Measurements from ENCODE around the gene GARS1. TPM values are rescaled to one million over a fixed set of nuclear protein-coding genes. Genes with fewer than 3 reads are reported as not detected.
"Not testable (repeated sequence)": the region's sequence is repeated elsewhere in the genome, so short reads cannot be mapped to it uniquely, and the experiment has no call there.

The GARS1 gene
- total RNA-seq, 1 experiment from 2014 or later: 95.4 TPM

DNA sequence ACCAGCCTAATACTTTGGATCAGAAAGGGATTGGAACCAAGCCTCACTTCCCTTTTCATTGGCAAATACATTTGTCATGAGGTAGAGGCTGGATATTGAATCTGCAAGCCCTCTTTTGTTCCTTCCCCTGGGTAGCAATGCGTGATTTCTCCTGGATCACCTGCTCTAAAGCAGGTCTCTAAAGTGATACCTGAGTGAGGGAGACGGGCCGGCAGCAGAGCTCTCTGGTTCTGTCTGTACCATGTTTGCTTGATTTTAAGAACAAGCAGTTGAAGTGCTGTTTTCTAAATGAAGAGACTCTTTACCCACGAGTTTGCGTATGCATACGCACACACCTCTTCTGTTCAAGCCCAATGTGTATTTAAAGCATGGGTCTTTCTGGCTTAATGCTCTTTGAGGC is 41.1 kb downstream of the GARS1 start:
- no peak for DNase-seq
- Histone ChIP-seq H3K27me3 (ENCODE audit: low read length) (no peaks in the 10 kb centered on the region), H3K27ac (ENCODE audit: low read length) (no peak overlapping the region), H3K4me3 (ENCODE audit: low read length) (no peak overlapping the region), H3K79me2 (ENCODE audit: low read length) (no peaks in the 10 kb centered on the region), H3K4me1 (ENCODE audit: insufficient read depth, low read length) (no peaks in the 10 kb centered on the region), H3K4me2 (ENCODE audit: low read length) (no peak overlapping the region), H2AFZ (ENCODE audit: low read length) (no peak overlapping the region), H4K20me1 (ENCODE audit: low read length) (no peaks in the 10 kb centered on the region), H3K9me2 (replicated peaks; ENCODE audit: low read length) (no peaks in the 10 kb centered on the region), H3K9me3 (ENCODE audit: low read length) (no peaks in the 10 kb centered on the region), H3F3A (ENCODE audit: low read length, unreplicated experiment) (no peaks in the 10 kb centered on the region), H3K36me3 (ENCODE audit: low read depth, low read length) (peaks cover 39% of the 10 kb centered on the region), H3K9ac (ENCODE audit: low read length) (no peak overlapping the region)
- no peak; the same call in 1 of the 2 replicates for ATAC-seq
- intact Hi-C loops (cut with micrococcal nuclease): no loop called here
- POLR2A ChIA-PET (ENCODE audit: unreplicated experiment): no interaction called here
- BruUV-seq (replicated peaks): no TSS peak
- CTCF ChIA-PET: no interaction called here
- TF ChIP-seq EZH2phosphoT487 (IDR thresholded peaks at IDR 0.05; ENCODE audit: borderline replicate concordance, low read length) (no peak), EZH2 (IDR thresholded peaks at IDR 0.05; ENCODE audit: low read length, unreplicated experiment) (no peak)
- TF ChIP-seq, protein P1, sequence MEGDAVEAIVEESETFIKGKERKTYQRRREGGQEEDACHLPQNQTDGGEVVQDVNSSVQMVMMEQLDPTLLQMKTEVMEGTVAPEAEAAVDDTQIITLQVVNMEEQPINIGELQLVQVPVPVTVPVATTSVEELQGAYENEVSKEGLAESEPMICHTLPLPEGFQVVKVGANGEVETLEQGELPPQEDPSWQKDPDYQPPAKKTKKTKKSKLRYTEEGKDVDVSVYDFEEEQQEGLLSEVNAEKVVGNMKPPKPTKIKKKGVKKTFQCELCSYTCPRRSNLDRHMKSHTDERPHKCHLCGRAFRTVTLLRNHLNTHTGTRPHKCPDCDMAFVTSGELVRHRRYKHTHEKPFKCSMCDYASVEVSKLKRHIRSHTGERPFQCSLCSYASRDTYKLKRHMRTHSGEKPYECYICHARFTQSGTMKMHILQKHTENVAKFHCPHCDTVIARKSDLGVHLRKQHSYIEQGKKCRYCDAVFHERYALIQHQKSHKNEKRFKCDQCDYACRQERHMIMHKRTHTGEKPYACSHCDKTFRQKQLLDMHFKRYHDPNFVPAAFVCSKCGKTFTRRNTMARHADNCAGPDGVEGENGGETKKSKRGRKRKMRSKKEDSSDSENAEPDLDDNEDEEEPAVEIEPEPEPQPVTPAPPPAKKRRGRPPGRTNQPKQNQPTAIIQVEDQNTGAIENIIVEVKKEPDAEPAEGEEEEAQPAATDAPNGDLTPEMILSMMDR (conservative IDR thresholded peaks at IDR 0.05; ENCODE audit: low read depth, low read length): no peak

DNA sequence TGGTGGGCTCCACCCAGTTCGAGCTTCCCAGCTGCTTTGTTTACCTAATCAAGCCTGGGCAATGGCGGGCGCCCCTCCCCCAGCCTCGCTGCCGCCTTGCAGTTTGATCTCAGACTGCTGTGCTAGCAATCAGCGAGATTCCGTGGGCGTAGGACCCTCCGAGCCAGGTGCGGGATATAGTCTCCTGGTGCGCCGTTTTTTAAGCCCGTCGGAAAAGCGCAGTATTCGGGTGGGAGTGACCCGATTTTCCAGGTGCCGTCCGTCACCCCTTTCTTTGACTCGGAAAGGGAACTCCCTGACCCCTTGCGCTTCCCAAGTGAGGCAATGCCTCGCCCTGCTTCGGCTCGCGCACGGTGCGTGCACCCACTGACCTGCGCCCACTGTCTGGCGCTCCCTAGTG is 47.6 kb downstream of the GARS1 start:
- BruUV-seq (replicated peaks); H4K20me1 ChIP-seq (ENCODE audit: low read length); H3K9ac ChIP-seq (ENCODE audit: low read length); H3F3A ChIP-seq (ENCODE audit: low read length, unreplicated experiment); H3K27me3 ChIP-seq (ENCODE audit: low read length); H3K4me1 ChIP-seq (ENCODE audit: insufficient read depth, low read length); H3K9me3 ChIP-seq (ENCODE audit: low read length); H3K27ac ChIP-seq (ENCODE audit: low read length); H3K79me2 ChIP-seq (ENCODE audit: low read length); H2AFZ ChIP-seq (ENCODE audit: low read length); H3K9me2 ChIP-seq (replicated peaks; ENCODE audit: low read length); DNase-seq; H3K4me2 ChIP-seq (ENCODE audit: low read length); H3K4me3 ChIP-seq (ENCODE audit: low read length); CTCF ChIA-PET; H3K36me3 ChIP-seq (ENCODE audit: low read depth, low read length); intact Hi-C loops (cut with micrococcal nuclease); ATAC-seq; POLR2A ChIA-PET (ENCODE audit: unreplicated experiment): not testable (repeated sequence)

DNA sequence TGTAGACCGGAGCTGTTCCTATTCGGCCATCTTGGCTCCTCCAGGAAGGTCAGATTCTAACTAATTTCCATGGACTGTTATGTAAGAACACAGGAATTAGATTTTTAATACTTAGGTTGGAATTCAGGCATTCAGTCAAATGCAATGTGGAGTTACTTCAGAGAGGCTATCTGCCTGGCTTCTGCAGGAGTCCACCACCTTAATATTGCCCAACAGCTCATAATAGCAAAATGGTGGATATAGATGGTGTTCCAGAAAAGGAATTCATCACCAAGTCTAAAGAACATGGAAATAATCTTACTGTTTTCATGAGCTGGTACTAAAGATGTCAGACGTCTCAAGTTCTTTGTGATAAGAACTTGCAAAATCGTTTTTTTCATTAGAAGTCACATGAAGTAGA is 48.1 kb downstream of the GARS1 start:
- H3K4me2 ChIP-seq (ENCODE audit: low read length): no peak overlapping the region

More for the DNA sequence above, 48.1 kb downstream of the GARS1 start:
- Histone ChIP-seq H3K27me3 (ENCODE audit: low read length) (no peaks in the 10 kb centered on the region), H3K27ac (ENCODE audit: low read length) (no peak overlapping the region), H2AFZ (ENCODE audit: low read length) (no peak overlapping the region), H3K9me3 (ENCODE audit: low read length) (no peaks in the 10 kb centered on the region), H3K79me2 (ENCODE audit: low read length) (no peaks in the 10 kb centered on the region), H3K4me1 (ENCODE audit: insufficient read depth, low read length) (no peaks in the 10 kb centered on the region), H3K36me3 (ENCODE audit: low read depth, low read length) (no peaks in the 10 kb centered on the region), H3K9me2 (replicated peaks; ENCODE audit: low read length) (no peaks in the 10 kb centered on the region), H4K20me1 (ENCODE audit: low read length) (no peaks in the 10 kb centered on the region), H3K4me3 (ENCODE audit: low read length) (no peak overlapping the region), H3F3A (ENCODE audit: low read length, unreplicated experiment) (no peaks in the 10 kb centered on the region), H3K9ac (ENCODE audit: low read length) (no peak overlapping the region)
- no peak for DNase-seq
- no TSS peak for BruUV-seq (replicated peaks)
- CTCF ChIA-PET: no interaction called here
- ATAC-seq: no peak
- POLR2A ChIA-PET (ENCODE audit: unreplicated experiment): no interaction called here
- intact Hi-C loops (cut with micrococcal nuclease): no loop called here
- no peak for TF ChIP-seq EZH2phosphoT487 (IDR thresholded peaks at IDR 0.05; ENCODE audit: borderline replicate concordance, low read length)
- TF ChIP-seq, protein P1 (conservative IDR thresholded peaks at IDR 0.05; ENCODE audit: low read depth, low read length): no peak
- no peak for TF ChIP-seq EZH2 (IDR thresholded peaks at IDR 0.05; ENCODE audit: low read length, unreplicated experiment)
